GM19463 (cell line): ENCODE data around the gene SLC39A11.

Experiments
- ATAC-seq: cut with Tn5 transposase; IDR thresholded peaks from one replicate; pipeline ENCODE4 v1.9.1; 2021; ENCODE audit warnings: mild to moderate bottlenecking, moderate library complexity; ENCODE audit not compliant: unreplicated experiment

SLC39A11 gene

GRCh38 chr17:72702136-72702735 is 390.3 kb downstream of the SLC39A11 start:
- ATAC-seq = no peak

DNA sequence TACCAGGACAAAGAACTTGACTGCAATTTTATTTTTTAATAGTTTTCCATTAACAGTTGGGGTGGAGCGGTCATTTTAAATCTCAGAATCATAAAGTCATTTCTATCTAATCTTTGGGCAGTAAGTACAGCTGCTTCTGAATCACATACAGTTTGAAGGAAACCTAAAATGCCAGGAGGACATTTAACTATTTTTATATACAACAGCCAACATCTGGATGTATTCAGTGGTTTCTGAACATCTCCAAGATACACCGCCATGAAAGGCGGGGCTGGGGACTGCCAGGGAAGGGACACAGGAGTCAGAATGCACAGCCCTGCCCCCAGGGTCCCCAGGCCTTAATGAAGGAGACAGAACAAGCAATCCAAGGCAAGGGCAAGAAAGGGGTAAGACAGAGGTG is 392.3 kb downstream of the SLC39A11 start:
- ATAC-seq = no peak

- ATAC-seq = no peak
Observed at GRCh38 chr17:72699545-72699944, 392.9 kb downstream of the SLC39A11 start.

- no peak for ATAC-seq
Observed at GRCh38 chr17:72697602-72698146, 394.8 kb downstream of the SLC39A11 start.

DNA sequence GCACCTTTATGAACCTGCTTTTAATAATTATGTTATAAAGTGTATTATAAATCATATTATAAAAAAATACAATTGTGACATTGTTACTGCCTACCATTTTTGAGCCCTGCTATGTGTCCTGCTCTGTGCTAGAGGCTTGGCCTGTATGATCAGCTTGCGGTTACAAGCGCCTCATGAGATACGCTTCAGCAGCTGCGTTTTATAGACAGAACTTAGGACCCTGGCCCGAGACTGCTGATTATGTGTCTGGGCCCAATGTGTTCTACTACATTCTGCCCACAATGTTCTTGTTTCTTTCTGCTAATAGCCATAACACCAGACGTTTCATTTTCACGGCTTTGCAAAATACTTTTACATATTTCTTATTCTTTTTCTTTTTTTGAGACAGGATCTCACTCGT is 395.8 kb downstream of the SLC39A11 start:
- no peak for ATAC-seq

GRCh38 chr17:72696156-72696555 is 396.3 kb downstream of the SLC39A11 start:
- ATAC-seq = no peak

- no peak for ATAC-seq
Observed at GRCh38 chr17:72693956-72694355, 398.5 kb downstream of the SLC39A11 start.

DNA sequence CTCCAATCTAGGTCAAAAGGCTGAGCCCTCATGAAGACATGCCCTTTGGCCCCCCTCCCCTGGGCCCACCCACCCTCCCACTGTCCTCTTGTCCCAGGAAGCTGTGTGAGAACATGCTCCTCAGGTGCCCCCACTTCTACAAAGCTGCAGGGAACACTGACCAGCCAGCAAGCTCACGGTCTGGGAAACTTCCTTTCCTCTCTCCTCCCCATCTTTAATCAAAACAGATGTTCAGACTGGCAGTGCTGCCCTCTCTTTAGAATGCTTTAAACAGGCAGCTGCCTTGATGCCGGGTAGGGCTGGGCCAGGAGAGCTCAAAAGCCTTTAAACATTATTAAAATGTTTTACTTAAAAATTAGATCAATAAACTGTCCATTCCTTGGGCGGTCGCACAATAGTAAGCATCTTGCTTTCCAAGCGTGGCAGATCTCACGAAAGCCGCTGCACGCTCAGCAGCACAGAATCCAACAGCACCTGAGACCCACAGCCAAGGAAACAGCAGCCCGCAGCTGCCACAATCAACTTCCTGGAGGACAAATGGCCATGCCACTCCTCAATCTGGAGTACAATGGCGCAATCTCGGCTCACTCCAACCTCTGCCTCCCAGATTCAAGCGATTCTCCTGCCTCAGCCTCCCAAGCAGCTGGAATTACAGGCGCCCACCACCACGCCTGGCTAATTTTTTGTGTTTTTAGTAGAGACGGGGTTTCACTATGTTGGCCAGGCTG is 399.2 kb downstream of the SLC39A11 start:
- no peak for ATAC-seq

DNA sequence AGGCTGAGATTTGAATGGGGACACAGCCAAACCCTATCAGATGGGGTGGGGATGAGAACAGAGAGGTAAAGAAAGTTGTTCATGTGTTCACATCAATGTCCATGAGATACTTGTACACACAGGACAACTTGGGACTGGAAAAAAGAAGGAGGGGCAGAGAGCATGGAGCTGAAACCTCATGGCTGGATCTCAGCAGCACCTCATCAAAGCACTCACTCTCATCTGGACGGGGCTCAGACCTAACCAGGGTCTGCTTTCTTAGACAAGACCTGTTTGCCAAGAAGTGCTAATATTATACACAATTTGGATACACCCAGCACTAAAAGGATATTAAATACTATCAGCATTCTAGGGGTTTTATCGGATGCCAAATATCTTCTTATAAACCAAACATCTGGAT is 399.8 kb downstream of the SLC39A11 start:
- ATAC-seq = no peak

DNA sequence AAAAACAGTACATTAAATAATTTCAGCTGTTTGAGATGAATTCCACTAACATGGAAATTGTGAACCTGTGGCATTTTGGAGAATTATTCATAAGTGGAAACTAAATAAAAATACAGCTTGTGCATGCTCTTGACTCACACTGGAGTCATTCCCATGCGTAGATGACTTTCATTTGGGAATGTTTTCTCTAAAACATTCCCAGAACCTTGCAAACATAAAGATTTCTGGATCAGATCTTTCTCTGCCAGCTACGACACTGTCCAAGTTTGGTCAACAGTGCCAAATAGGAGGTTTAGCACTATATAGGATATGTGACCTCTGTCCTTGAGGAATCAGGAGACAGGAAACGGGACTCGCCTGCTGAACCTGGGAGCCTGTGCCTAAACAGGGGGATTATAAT is 400.9 kb downstream of the SLC39A11 start:
- ATAC-seq = no peak

- ATAC-seq = no peak
Observed at GRCh38 chr17:72691017-72691416, 401.5 kb downstream of the SLC39A11 start.

- ATAC-seq = no peak
Observed at GRCh38 chr17:72687886-72688285, 404.6 kb downstream of the SLC39A11 start.

DNA sequence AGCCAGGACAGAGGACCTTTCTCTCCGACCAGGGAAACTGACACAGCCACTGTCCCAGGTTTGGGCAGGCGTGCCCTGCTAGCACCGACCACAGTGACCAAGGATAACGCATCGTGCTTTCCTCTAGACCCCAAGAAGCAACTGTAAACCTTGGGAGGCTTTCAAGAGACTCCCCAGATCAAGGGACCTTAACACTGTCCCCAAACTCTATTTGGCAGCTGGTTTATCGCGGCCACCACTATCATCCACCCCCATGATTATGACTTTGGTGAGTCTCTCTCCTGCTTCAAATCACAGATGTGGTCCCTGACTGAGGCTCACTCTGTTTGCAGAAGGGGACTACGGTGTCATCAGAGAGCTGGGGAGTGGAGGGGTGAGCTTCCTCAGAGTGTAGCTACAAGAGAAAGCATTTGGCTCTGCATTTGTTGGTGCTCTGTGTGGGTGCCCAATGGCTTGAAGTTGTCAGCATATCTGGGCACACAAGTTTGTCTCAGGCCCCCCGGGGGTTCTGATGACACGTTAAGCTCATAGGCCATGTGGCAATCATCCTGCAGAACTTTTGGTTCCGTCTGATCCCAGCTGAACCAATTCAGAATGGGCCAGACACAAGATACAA is 408.0 kb downstream of the SLC39A11 start:
- no peak for ATAC-seq

DNA sequence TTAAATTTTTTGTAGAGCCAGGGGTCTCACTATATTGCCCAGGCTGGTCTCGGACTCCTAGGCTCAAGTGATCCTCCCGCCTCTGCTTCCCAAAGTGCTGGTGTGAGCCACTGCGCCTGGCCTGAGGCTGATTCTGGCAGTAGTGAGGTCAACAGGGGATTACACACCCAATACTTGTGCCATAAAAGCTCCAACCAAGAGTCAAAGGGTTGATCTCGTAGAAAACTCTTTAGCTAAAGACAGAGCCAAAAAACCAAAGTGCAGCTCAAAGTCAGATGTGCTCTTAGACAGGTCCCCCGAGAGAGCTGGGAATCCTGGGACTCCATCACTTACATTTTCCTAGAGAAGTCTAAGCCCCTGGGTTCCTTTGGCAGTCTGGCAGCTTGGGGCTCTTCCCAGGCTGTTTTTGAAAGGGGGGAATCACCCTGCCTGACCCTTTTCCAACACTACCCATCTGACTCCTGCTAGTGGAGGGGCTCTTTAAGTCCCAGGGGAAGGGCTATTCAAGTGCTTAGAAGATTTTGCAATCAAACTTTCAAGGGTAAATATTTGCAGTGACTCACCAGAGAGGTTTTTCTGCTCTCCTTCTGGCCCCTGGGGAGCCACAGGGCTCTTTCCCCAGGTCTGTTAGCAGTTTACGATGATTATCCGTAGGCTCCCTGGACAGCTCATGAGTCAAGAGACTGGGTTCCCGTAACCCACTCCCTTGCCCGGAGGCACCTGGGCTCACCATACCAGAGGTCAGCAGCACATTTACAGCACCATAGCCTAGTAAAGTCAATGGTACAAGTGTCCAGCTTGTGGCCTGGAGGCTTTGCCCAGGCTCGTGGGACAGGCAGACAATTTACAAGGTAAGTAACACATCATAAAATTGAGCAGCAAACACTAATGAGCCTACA is 408.7 kb downstream of the SLC39A11 start:
- ATAC-seq = no peak

GRCh38 chr17:72682605-72683004 is 409.9 kb downstream of the SLC39A11 start:
- no peak for ATAC-seq

DNA sequence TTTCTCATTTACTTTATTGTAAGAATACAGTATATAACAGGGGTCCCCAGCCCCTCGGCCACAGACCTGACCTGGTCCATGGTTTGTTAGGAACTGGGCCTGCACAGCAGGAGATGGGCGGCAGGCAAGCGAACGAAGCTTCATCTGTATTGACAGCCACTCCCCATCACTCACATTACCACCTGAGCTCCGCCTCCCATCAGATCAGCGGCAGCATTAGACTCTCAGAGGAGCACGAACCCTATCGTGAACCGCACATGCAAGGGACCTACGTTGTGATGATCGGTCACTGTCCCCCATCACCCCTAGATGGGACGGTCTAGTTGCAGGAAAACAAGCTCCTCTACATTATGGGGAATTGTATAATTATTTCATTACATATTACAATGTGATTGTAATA is 410.6 kb downstream of the SLC39A11 start:
- no peak for ATAC-seq

GRCh38 chr17:72677714-72678390 is 414.6 kb downstream of the SLC39A11 start:
- no peak for ATAC-seq

DNA sequence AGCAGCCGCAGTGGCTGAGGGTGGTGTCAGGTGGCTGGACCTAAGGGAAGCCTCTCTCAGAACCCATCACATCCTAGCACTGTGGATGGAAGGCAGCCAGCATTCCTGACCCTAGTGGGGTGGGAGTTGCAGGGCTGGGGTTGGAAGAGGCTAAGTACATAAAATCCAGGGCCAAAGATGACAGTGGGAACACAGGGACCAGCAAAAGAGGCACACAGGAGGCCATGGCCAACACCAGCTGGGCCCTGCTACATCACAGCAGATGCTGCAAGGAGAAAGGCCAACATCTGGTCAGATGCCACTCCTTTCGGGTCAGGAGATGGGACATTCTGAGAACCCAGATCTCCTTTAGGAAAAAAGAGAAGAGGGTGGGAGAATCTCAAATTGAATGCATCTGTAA is 415.4 kb downstream of the SLC39A11 start:
- ATAC-seq = no peak

DNA sequence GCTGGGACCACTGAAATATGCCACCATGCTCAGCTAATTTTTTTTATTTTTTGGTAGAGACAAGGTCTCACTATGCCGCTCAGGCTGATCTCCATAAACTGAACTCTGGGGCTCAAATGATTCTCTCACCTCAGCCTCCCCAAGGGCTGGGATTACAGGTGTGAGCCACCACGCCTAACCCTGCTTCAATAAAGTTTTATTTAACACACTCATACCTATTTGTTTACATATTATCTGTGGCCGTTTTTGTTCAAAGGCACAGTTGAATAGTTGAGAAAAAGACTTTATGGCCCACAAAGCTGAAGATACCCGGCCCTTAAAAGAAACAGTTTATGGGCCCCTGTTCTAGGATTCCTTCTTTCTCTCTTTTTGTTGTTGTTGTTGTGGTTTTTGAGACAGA is 419.8 kb downstream of the SLC39A11 start:
- ATAC-seq = no peak

- ATAC-seq = no peak
Observed at GRCh38 chr17:72671016-72671415, 421.5 kb downstream of the SLC39A11 start.
